ENCODE data around the gene PER1.

The PER1 gene

DNA sequence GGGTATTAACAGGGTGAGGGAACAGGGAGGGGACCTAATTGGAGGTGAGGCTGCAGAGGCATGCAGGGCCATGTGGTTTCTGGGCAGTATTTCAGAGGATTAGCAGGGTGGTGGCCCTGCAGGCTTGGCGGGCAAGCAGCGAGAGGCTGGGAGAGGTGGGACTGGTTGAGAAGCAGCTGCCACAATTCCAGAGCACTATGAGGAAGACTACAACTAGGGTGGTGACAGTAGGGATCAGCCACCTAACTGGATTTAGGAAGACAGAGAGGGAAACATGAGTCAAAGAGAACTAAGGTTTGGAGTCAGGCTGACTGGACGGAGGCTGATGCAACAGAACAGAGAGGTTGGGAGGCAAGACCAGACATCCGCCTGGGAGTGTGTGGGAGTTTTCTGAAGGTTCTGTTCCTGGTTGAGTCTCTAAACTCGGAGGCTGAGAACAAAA is 46.2 kb downstream of the PER1 start:
- TF ChIP-seq, protein P1, sequence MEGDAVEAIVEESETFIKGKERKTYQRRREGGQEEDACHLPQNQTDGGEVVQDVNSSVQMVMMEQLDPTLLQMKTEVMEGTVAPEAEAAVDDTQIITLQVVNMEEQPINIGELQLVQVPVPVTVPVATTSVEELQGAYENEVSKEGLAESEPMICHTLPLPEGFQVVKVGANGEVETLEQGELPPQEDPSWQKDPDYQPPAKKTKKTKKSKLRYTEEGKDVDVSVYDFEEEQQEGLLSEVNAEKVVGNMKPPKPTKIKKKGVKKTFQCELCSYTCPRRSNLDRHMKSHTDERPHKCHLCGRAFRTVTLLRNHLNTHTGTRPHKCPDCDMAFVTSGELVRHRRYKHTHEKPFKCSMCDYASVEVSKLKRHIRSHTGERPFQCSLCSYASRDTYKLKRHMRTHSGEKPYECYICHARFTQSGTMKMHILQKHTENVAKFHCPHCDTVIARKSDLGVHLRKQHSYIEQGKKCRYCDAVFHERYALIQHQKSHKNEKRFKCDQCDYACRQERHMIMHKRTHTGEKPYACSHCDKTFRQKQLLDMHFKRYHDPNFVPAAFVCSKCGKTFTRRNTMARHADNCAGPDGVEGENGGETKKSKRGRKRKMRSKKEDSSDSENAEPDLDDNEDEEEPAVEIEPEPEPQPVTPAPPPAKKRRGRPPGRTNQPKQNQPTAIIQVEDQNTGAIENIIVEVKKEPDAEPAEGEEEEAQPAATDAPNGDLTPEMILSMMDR (IDR thresholded peaks at IDR 0.05): no peak

DNA sequence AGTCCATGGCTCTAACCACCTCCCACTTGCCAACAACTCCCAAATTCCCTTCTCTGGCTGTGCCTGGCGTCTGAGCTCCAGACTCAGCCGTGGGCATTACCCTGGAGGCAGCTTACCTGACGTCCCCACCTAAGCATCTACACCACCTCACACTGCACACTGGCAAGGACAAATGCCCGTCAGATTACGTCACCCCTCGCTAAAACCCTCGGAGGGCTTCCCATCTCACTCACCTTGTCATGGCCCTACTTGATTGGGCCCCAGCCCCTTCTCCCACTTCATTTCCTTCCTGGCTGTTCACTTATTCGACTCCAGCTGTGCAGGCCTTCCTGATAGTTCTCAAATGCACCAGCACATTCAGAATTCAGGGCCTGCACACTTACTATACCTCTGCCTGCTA is 47.3 kb downstream of the PER1 start:
- TF ChIP-seq, protein P1 (IDR thresholded peaks at IDR 0.05): no peak

DNA sequence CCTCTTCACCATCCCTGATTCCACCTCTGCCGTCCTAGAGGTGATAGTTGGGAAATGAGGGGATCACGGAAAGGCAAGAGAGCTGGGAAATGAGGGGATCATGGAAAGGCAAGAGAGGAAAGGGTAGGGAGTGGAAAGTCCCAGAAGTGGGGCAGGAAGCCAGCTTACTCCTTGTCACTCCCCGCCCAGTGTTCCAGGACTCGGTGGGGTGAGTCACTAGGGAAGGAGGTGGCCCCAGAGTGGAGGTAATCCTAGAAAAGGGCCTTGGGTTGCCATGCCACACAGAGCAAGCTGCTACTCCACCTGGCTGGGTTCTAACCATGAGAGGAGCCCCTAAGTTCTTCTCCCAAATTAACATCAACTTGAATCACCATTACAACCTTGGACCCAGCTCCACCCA is 48.7 kb downstream of the PER1 start:
- TF ChIP-seq, protein P1 (IDR thresholded peaks at IDR 0.05): no peak

DNA sequence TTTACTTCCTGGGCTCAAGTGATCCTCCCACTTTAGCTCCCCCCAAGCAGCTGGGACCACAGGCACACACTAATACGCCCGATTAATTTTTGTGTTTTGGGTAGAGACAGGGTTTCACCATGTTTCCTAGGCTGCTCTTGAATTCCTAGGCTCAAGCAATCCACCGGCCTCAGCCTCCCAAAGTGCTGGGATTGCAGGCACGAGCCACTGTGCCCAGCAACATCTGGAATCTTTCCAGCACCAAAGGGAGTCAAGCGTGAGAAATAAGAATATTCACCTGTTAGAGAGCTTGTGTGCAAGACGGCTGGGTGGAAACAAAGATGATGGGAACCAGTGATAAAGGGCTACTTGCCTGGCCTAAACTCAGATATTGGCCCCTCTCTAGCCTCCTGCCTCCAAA is 50.5 kb downstream of the PER1 start:
- TF ChIP-seq, protein P1 (IDR thresholded peaks at IDR 0.05): no peak

DNA sequence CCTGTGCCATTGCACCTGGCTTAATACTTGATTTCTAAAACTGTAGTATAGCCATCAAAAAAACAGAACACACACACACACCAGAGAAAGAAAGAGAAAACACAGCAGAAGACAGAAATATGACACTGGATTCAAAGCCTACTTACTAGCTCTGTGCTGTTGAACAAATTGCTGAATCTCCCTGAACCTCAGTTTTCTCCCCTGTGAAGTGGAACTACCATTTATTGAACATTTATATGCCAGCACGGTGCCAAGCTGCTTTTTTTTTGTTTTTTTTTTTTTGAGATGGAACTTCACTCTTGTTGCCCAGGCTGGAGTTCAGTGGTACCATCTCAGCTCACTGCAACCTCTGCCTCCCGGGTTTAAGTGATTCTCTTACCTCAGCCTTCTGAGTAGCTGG is 51.4 kb downstream of the PER1 start:
- TF ChIP-seq, protein P1 (IDR thresholded peaks at IDR 0.05): no peak

DNA sequence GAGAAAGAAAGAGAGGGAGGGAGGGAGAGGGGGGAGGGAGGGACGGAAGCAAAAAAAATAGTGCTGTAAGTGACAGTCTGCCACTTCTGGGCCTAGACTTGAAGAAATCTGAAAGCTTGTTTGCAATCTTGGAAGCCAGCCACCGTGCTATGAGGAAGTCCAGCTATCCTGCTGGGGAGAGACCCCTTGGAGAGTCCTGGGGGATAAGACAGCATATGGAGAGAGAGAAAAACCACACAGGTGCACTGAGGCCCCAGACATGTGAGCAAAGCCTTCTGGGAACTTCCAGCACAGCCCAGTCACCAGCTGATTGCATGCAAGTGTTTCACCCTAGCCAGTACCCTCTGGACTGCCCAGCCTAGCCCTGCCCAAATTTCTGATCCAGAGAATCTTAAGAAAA is 52.1 kb downstream of the PER1 start:
- TF ChIP-seq, protein P1 (IDR thresholded peaks at IDR 0.05): no peak

DNA sequence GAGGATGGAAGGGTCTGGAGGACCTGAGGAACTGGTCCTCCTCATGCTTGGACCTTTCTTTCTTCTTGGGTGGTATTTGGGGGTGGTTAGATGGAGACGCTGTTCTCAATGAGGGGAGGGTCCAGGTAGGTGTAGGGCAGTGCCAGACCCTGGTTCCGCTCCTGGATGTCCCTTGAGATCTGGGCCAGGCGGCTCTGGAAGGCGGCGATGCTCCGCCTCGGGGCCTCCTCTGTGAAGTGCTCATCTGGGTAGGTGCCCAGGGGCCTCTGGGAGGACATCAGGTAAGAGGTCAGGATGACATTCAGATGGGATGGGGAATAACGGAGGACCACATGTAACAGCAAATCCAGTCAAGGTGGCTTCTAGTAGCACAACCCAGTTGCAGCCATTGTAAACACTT is 55.7 kb downstream of the PER1 start:
- TF ChIP-seq, protein P1 (IDR thresholded peaks at IDR 0.05): no peak

DNA sequence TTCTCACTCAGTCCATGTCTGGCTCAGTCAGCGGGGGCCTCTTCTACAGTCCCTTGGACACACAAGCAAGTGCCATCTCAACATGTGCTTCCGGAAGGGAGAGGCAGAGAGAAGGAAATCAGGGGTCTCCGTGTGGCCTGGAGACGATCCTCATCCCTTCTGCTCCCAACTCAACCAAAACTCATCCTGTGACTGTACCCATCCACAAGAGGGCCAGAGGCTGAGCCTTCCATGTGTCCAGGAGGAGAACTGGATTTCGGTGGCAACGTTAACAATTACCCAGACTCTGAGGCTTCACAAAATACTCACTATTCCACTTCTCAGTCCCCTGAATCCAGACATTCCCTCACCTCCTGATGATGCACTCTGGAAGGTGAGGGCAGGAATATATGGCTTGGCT is 56.8 kb downstream of the PER1 start:
- TF ChIP-seq, protein P1 (IDR thresholded peaks at IDR 0.05): no peak
